Right renal cortex interstitium (tissue), 3 donors: Measurements from ENCODE around the gene LAMTOR1. TPM values are rescaled to one million over a fixed set of nuclear protein-coding genes. Genes with fewer than 3 reads are reported as not detected.

ENCODE experiments used
- DNase-seq, 3 donors: peaks; one replicate each; pipeline ENCODE4 v3.0.0-alpha.2; 2013; ENCODE audit warnings: low read depth in 3 of 3, low spot score in 2 of 3
- polyA plus RNA-seq, 3 donors: library from polyadenylated mRNA; unstranded; fragments of 120-200 nt; gene quantifications; one replicate each; pipeline ENCODE4 v1.2.1, GENCODE V29; 2013; ENCODE audit not compliant: insufficient read length in 3 of 3

LAMTOR1 gene
- polyA plus RNA-seq, 3 donors: 108 to 125 (median 118) TPM

GRCh38 chr11:72083414-72083813, 19.7 kb downstream of the LAMTOR1 start:
- DNase-seq: no peak

GRCh38 chr11:72081821-72082453, 21.2 kb downstream of the LAMTOR1 start:
- DNase-seq: no peak

GRCh38 chr11:72081184-72081644, 21.9 kb downstream of the LAMTOR1 start:
- DNase-seq: no peak

GRCh38 chr11:72080326-72081183, 22.5 kb downstream of the LAMTOR1 start, which contains the start of the genes LRRC51 and NUMA1:
Gene LRRC51 (plus strand): TSS chr11:72080850. CDS start chr11:72089084, 8,234 bp downstream.
Gene NUMA1 (minus strand): TSS chr11:72080542. CDS start chr11:72035943, 44,599 bp downstream.
- DNase-seq: peak; percentile 99 to 100 (median 99)

GRCh38 chr11:72079819-72080325, 23.2 kb downstream of the LAMTOR1 start:
- no peak for DNase-seq

- DNase-seq: no peak
These were observed 24.6 kb downstream of the LAMTOR1 start for GRCh38 chr11:72078477-72078876.

GRCh38 chr11:72075756-72076155, 27.3 kb downstream of the LAMTOR1 start:
- no peak for DNase-seq

GRCh38 chr11:72075109-72075508, 28.0 kb downstream of the LAMTOR1 start:
- no peak for DNase-seq

GRCh38 chr11:72072348-72072747, 30.7 kb downstream of the LAMTOR1 start:
- no peak for DNase-seq

GRCh38 chr11:72070491-72070890, 32.6 kb downstream of the LAMTOR1 start:
- DNase-seq: no peak

GRCh38 chr11:72069787-72070251, 33.3 kb downstream of the LAMTOR1 start:
- no peak for DNase-seq

- DNase-seq: no peak
These were observed 33.9 kb downstream of the LAMTOR1 start for GRCh38 chr11:72069200-72069599.

- DNase-seq: no peak
These were observed 35.4 kb downstream of the LAMTOR1 start for GRCh38 chr11:72067676-72068075.

- no peak for DNase-seq
These were observed 35.8 kb downstream of the LAMTOR1 start for GRCh38 chr11:72067266-72067665.

- no peak for DNase-seq
These were observed 36.2 kb downstream of the LAMTOR1 start for GRCh38 chr11:72066855-72067254.

- DNase-seq: no peak
These were observed 41.2 kb downstream of the LAMTOR1 start for GRCh38 chr11:72061739-72062396.

GRCh38 chr11:72058416-72059034, 44.6 kb downstream of the LAMTOR1 start:
- no peak for DNase-seq

GRCh38 chr11:72048766-72049460, 54.2 kb downstream of the LAMTOR1 start:
- no peak for DNase-seq
